ENCODE data around the gene CTSW. TPM values are rescaled to one million over a fixed set of nuclear protein-coding genes. Genes with fewer than 3 reads are reported as not detected.

CTSW gene
- total RNA-seq, 3 donors from 2014 or later, result 8.4 to 12.3 (median 11.2) TPM

GRCh38 chr11:65860278-65861164, 19.1 kb upstream of the CTSW start, which contains the start of gene MUS81:
Gene MUS81 (plus strand): TSS chr11:65860433. CDS start chr11:65860754, 321 bp downstream.
- peaks cover 49% of the 10 kb centered on the region for H3K4me1 Mint-ChIP-seq (ENCODE audit: low read depth)
- peak within 1 kb of the TSS; percentile 89 for H3K4me3 Mint-ChIP-seq
- DNase-seq (peak; percentile 96), ATAC-seq (peak; percentile 42 to 49)
- peaks cover 24% of the 10 kb centered on the region for H3K36me3 Mint-ChIP-seq (ENCODE audit: insufficient read depth)
- no peaks in the 10 kb centered on the region for H3K27me3 Mint-ChIP-seq (ENCODE audit: low read depth)
- no peaks in the 10 kb centered on the region for H3K9me3 Mint-ChIP-seq

- no peaks in the 10 kb centered on the region for H3K27me3 Mint-ChIP-seq (ENCODE audit: low read depth)
- no peak for ATAC-seq
- no peak for DNase-seq
Observed at GRCh38 chr11:65861165-65861505, 18.5 kb upstream of the CTSW start.

GRCh38 chr11:65861533-65862183, 18.0 kb upstream of the CTSW start:
- H3K36me3 Mint-ChIP-seq (ENCODE audit: insufficient read depth), result peaks cover 13% of the 10 kb centered on the region
- DNase-seq (no peak), ATAC-seq (no peak)
- no peaks in the 10 kb centered on the region for H3K27me3 Mint-ChIP-seq (ENCODE audit: low read depth)
- H3K4me1 Mint-ChIP-seq (ENCODE audit: low read depth), result peaks cover 37% of the 10 kb centered on the region
- no peaks in the 10 kb centered on the region for H3K9me3 Mint-ChIP-seq
- peak overlapping the region; percentile 89 for H3K4me3 Mint-ChIP-seq

More at GRCh38 chr11:65861165-65861505, 18.5 kb upstream of the CTSW start:
- H3K4me1 Mint-ChIP-seq (ENCODE audit: low read depth), result peaks cover 43% of the 10 kb centered on the region
- H3K9me3 Mint-ChIP-seq, result no peaks in the 10 kb centered on the region
- H3K36me3 Mint-ChIP-seq (ENCODE audit: insufficient read depth), result peaks cover 18% of the 10 kb centered on the region
- peak overlapping the region; percentile 89 for H3K4me3 Mint-ChIP-seq

GRCh38 chr11:65862191-65862735, 17.4 kb upstream of the CTSW start:
- Mint-ChIP-seq H3K4me3 (peak overlapping the region; percentile 89), H3K4me1 (ENCODE audit: low read depth) (peaks cover 35% of the 10 kb centered on the region), H3K9me3 (no peaks in the 10 kb centered on the region), H3K27me3 (ENCODE audit: low read depth) (no peaks in the 10 kb centered on the region), H3K36me3 (ENCODE audit: insufficient read depth) (peaks cover 13% of the 10 kb centered on the region)
- ATAC-seq (no peak), DNase-seq (no peak)

- no peak for ATAC-seq
- Mint-ChIP-seq H3K36me3 (ENCODE audit: insufficient read depth) (peaks cover 15% of the 10 kb centered on the region), H3K4me3 (peak overlapping the region; percentile 89), H3K4me1 (ENCODE audit: low read depth) (peaks cover 34% of the 10 kb centered on the region), H3K9me3 (no peaks in the 10 kb centered on the region), H3K27me3 (ENCODE audit: low read depth) (no peaks in the 10 kb centered on the region)
- no peak for DNase-seq
Observed at GRCh38 chr11:65862941-65863888, 16.4 kb upstream of the CTSW start.

- H3K9me3 Mint-ChIP-seq, result no peaks in the 10 kb centered on the region
- ATAC-seq, result no peak
- DNase-seq, result no peak
- peaks cover 26% of the 10 kb centered on the region for H3K4me1 Mint-ChIP-seq (ENCODE audit: low read depth)
- H3K4me3 Mint-ChIP-seq, result no peak overlapping the region
- H3K27me3 Mint-ChIP-seq (ENCODE audit: low read depth), result no peaks in the 10 kb centered on the region
- peaks cover 15% of the 10 kb centered on the region for H3K36me3 Mint-ChIP-seq (ENCODE audit: insufficient read depth)
Observed at GRCh38 chr11:65863889-65864705, 15.5 kb upstream of the CTSW start.

GRCh38 chr11:65864706-65865471, 14.7 kb upstream of the CTSW start:
- no peaks in the 10 kb centered on the region for H3K9me3 Mint-ChIP-seq
- no peak overlapping the region for H3K4me3 Mint-ChIP-seq
- H3K4me1 Mint-ChIP-seq (ENCODE audit: low read depth), result peaks cover 23% of the 10 kb centered on the region
- no peak for ATAC-seq
- no peaks in the 10 kb centered on the region for H3K27me3 Mint-ChIP-seq (ENCODE audit: low read depth)
- H3K36me3 Mint-ChIP-seq (ENCODE audit: insufficient read depth), result peaks cover 15% of the 10 kb centered on the region
- no peak for DNase-seq

- ATAC-seq, result no peak
- Mint-ChIP-seq H3K27me3 (ENCODE audit: low read depth) (no peaks in the 10 kb centered on the region), H3K4me1 (ENCODE audit: low read depth) (peaks cover 24% of the 10 kb centered on the region), H3K9me3 (no peaks in the 10 kb centered on the region), H3K4me3 (no peak overlapping the region), H3K36me3 (ENCODE audit: insufficient read depth) (peaks cover 15% of the 10 kb centered on the region)
- no peak for DNase-seq
Observed at GRCh38 chr11:65865550-65866172, 14.0 kb upstream of the CTSW start.

GRCh38 chr11:65866509-65867283, 12.9 kb upstream of the CTSW start:
- no peak for DNase-seq
- no peaks in the 10 kb centered on the region for H3K27me3 Mint-ChIP-seq (ENCODE audit: low read depth)
- ATAC-seq, result no peak
- H3K4me1 Mint-ChIP-seq (ENCODE audit: low read depth), result peaks cover 24% of the 10 kb centered on the region
- no peak overlapping the region for H3K4me3 Mint-ChIP-seq
- H3K36me3 Mint-ChIP-seq (ENCODE audit: insufficient read depth), result peaks cover 15% of the 10 kb centered on the region
- H3K9me3 Mint-ChIP-seq, result no peaks in the 10 kb centered on the region

GRCh38 chr11:65867284-65868071, 12.2 kb upstream of the CTSW start:
- Mint-ChIP-seq H3K4me1 (ENCODE audit: low read depth) (peaks cover 21% of the 10 kb centered on the region), H3K9me3 (no peaks in the 10 kb centered on the region), H3K36me3 (ENCODE audit: insufficient read depth) (peaks cover 15% of the 10 kb centered on the region), H3K4me3 (no peak overlapping the region), H3K27me3 (ENCODE audit: low read depth) (no peaks in the 10 kb centered on the region)
- no peak for DNase-seq
- no peak for ATAC-seq

GRCh38 chr11:65868076-65868667, 11.5 kb upstream of the CTSW start:
- Mint-ChIP-seq H3K4me1 (ENCODE audit: low read depth) (peaks cover 19% of the 10 kb centered on the region), H3K36me3 (ENCODE audit: insufficient read depth) (peaks cover 11% of the 10 kb centered on the region), H3K27me3 (ENCODE audit: low read depth) (no peaks in the 10 kb centered on the region), H3K9me3 (no peaks in the 10 kb centered on the region), H3K4me3 (no peak overlapping the region)
- DNase-seq, result no peak
- peak; percentile 30 to 36 for ATAC-seq
